Measurements from ENCODE around the gene POLN.

DNA sequence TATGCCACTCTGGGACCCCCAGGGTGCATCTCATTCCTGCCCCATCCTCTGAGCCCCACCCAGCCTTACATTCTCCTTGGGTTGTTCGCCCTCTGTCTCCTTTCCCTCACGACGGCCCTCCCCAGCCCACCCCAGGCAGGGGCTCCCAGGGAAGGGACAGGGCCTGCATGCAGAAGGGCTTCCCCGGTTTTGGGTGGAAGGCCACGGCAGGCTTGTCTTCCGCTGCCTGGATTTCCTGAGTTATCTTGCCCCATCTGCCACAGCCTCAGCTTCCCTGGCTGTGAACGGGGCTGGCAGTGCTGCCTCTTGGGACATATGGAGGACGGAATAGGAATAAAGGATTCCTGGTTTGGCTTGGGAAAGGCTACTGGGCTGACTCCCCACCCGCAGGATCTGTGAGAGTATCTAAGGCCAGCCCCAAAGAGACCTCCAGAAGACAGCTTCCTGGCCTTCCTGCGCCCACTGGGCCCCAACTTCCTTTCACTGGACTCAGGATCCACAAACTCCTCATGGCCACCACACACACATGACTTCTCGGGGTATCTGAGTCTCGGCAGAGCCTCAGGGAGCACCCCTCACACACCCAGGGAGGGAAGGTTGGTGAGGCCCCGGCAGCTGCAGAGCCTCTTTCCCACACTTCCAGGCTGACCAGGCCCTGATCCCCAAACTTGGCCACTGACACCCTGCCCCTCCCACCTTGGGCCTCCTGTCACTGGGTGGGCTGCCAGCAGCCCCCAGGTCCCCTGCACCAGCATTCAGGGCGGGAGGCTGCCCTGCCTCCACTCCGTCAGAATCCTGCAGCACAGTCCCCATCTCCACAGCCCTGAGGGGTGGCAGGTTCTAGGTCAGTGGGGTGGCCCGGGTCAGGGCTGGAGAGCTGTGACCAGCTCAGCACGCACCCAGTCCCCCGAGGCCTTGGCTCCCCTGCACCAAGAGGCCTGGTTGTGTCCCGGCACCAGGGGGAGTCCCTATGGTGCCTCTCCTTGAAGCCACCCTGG lies 23.5 kb upstream of the POLN start:
- TF ChIP-seq, protein P1, sequence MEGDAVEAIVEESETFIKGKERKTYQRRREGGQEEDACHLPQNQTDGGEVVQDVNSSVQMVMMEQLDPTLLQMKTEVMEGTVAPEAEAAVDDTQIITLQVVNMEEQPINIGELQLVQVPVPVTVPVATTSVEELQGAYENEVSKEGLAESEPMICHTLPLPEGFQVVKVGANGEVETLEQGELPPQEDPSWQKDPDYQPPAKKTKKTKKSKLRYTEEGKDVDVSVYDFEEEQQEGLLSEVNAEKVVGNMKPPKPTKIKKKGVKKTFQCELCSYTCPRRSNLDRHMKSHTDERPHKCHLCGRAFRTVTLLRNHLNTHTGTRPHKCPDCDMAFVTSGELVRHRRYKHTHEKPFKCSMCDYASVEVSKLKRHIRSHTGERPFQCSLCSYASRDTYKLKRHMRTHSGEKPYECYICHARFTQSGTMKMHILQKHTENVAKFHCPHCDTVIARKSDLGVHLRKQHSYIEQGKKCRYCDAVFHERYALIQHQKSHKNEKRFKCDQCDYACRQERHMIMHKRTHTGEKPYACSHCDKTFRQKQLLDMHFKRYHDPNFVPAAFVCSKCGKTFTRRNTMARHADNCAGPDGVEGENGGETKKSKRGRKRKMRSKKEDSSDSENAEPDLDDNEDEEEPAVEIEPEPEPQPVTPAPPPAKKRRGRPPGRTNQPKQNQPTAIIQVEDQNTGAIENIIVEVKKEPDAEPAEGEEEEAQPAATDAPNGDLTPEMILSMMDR (IDR thresholded peaks at IDR 0.05) = no peak
- TF ChIP-seq POLR2A (IDR thresholded peaks at IDR 0.05) = no peak
